HepG2 (cell line): ENCODE results near the gene OTUB2. TPM values are rescaled to one million over a fixed set of nuclear protein-coding genes. Genes with fewer than 3 reads are reported as not detected.

Experiments
- ATAC-seq: fragments of 200-7000 bp; cut with Tn5 transposase; 3 replicates; pipeline ENCODE4 v1.9.1; 2020; ENCODE audit warnings: mild to moderate bottlenecking, moderate library complexity
- BruUV-seq: library from RNA; stranded (reverse); fragments of 400-500 nt; replicated peaks from 2 replicates; lab custom pipeline; 2021; lab: Mats Ljungman, UMichigan
- CTCF ChIA-PET: fragments of 300-600 bp; formaldehyde crosslinking; extraction: SDS; loops from one replicate; lab custom pipeline; 2021; ENCODE audit warnings: low total read pairs, inconsistent platforms, low intra/inter-chr PET ratio; lab: Yijun Ruan, JAX
- POLR2A ChIA-PET: fragments of 350-600 bp; sonication (Branson Sonifier 250); formaldehyde crosslinking; loops from one replicate; lab custom pipeline; 2020; ENCODE audit warnings: antibody characterized with exemption, inconsistent platforms; lab: Yijun Ruan, JAX
- DNase-seq: peaks from one replicate; pipeline ENCODE4 v3.0.0-alpha.2; 2015; ENCODE audit warnings: low spot score
- FAIRE-seq: peaks from 3 replicates; lab custom pipeline; 2011; peaks lifted over from hg19 to GRCh38; lab: Jason Lieb, UNC
- H2AFZ ChIP-seq: one replicate; pipeline ENCODE4 v1.6.1; 2011; ENCODE audit warnings: low read length, inconsistent platforms
- H3K27ac ChIP-seq: fragments of 300-600 bp; 3 replicates; pipeline ENCODE4 v1.8.0; 2011; ENCODE audit warnings: mixed run types, mild to moderate bottlenecking, mixed read lengths, low read length, inconsistent platforms; ENCODE audit not compliant: insufficient read depth; ENCODE audit errors: extremely low read length
- H3K27me3 ChIP-seq, 2 experiments: fragments of 200-600 bp in 1 of 2; 2 replicates in 1 of 2; 3 replicates in 1 of 2; pipeline versions ENCODE4 v1.6.0 to v1.8.0; 2011; ENCODE audit warnings: low read length in 2 of 2, mild to moderate bottlenecking in 2 of 2, moderate library complexity in 2 of 2, inconsistent platforms in 1 of 2; ENCODE audit not compliant: insufficient read depth in 2 of 2, control insufficient read depth in 1 of 2
- H3K36me3 ChIP-seq, 2 experiments: fragments of 200-600 bp in 1 of 2; replicated peaks in 1 of 2; 2 replicates in 1 of 2; 3 replicates in 1 of 2; pipeline versions ENCODE4 v1.5.1 to v1.8.0; 2011; ENCODE audit warnings: low read length in 2 of 2, inconsistent platforms in 1 of 2; ENCODE audit not compliant: insufficient read depth in 2 of 2, control insufficient read depth in 1 of 2
- H3K4me1 ChIP-seq: 2 replicates; pipeline ENCODE4 v1.5.1; 2012; ENCODE audit warnings: low read length, inconsistent platforms; ENCODE audit not compliant: insufficient read depth
- H3K4me2 ChIP-seq: 2 replicates; pipeline ENCODE4 v1.6.0; 2011; ENCODE audit warnings: low read depth, low read length, inconsistent platforms
- H3K4me3 ChIP-seq, 3 experiments: fragments of 200-600 bp in 1 of 3; sonication (generic), shearing (Covaris generic) in 1 of 3; replicated peaks in 1 of 3; 2 replicates each; pipeline ENCODE4 v1.5.1; 2011 to 2016; ENCODE audit warnings: low read length in 3 of 3, inconsistent platforms in 2 of 3, low read depth in 2 of 3, mild to moderate bottlenecking in 2 of 3, control low read depth in 1 of 3, mixed read lengths in 1 of 3; ENCODE audit not compliant: insufficient read depth in 1 of 3
- H3K79me2 ChIP-seq: one replicate; pipeline ENCODE4 v1.6.1; 2011; ENCODE audit warnings: low read length, inconsistent platforms; ENCODE audit not compliant: insufficient read depth
- H3K9ac ChIP-seq: 2 replicates; pipeline ENCODE4 v1.6.0; 2011; ENCODE audit warnings: mild to moderate bottlenecking, low read depth, low read length, inconsistent platforms; ENCODE audit not compliant: insufficient read depth
- H3K9me3 ChIP-seq: 2 replicates; pipeline ENCODE4 v1.5.1; 2012; ENCODE audit warnings: mild to moderate bottlenecking, low read length
- H4K20me1 ChIP-seq: 2 replicates; pipeline ENCODE4 v1.6.0; 2011; ENCODE audit warnings: inconsistent platforms, mild to moderate bottlenecking, low read length, moderate library complexity; ENCODE audit not compliant: insufficient read depth
- ARNT ChIP-seq: fragments of 450-650 bp; IDR thresholded peaks from 2 replicates; pipeline ENCODE4 v1.6.1; 2017
- ATF7 ChIP-seq, 2 experiments: fragments of 450-650 bp in 1 of 2; sonication (generic) in 1 of 2; formaldehyde crosslinking in 1 of 2; IDR thresholded peaks; 2 replicates each; pipeline versions ENCODE4 v1.4.0 to v1.6.1; 2016 to 2020; ENCODE audit warnings: antibody characterized with exemption in 1 of 2, mild to moderate bottlenecking in 1 of 2, missing genetic modification reagents in 1 of 2
- ELF1 ChIP-seq: sonication (generic); formaldehyde crosslinking; IDR thresholded peaks from 2 replicates; pipeline ENCODE4 v1.4.0; 2020; ENCODE audit warnings: missing genetic modification reagents
- FOXO1 ChIP-seq: sonication (generic); formaldehyde crosslinking; IDR thresholded peaks from 2 replicates; pipeline ENCODE4 v1.4.0; 2020; ENCODE audit warnings: missing genetic modification reagents
- HDAC1 ChIP-seq: sonication (generic); formaldehyde crosslinking; IDR thresholded peaks from 2 replicates; pipeline ENCODE4 v1.5.1; 2020; ENCODE audit warnings: mild to moderate bottlenecking, missing genetic modification reagents
- HDAC2 ChIP-seq: sonication (generic); formaldehyde crosslinking; IDR thresholded peaks from 2 replicates; pipeline ENCODE4 v1.4.0; 2020; ENCODE audit warnings: missing genetic modification reagents
- HOXA7 ChIP-seq: sonication (generic); formaldehyde crosslinking; IDR thresholded peaks from 2 replicates; pipeline ENCODE4 v1.8.1; 2022; ENCODE audit warnings: mild to moderate bottlenecking, missing genetic modification reagents, moderate library complexity
- MTA1 ChIP-seq: sonication (generic); formaldehyde crosslinking; IDR thresholded peaks from 2 replicates; pipeline ENCODE4 v1.4.0; 2020; ENCODE audit warnings: missing genetic modification reagents, mild to moderate bottlenecking, borderline replicate concordance
- NR2F6 ChIP-seq, 2 experiments: IDR thresholded peaks; 2 replicates each; pipeline ENCODE4 v1.6.1; 2016; ENCODE audit warnings: antibody characterized with exemption in 1 of 2, mild to moderate bottlenecking in 1 of 2
- PPARG ChIP-seq: conservative IDR thresholded peaks from 2 replicates; pipeline ENCODE4 v1.6.1; 2016; ENCODE audit warnings: missing biosample characterization, missing genetic modification reagents
- RARA ChIP-seq: IDR thresholded peaks from 2 replicates; pipeline ENCODE4 v1.6.1; 2016; ENCODE audit warnings: missing genetic modification reagents, missing compliant biosample characterization
- SOX6 ChIP-seq, 2 experiments: fragments of 450-650 bp in 1 of 2; sonication (generic) in 1 of 2; formaldehyde crosslinking in 1 of 2; IDR thresholded peaks; 2 replicates each; pipeline versions ENCODE4 v1.4.0 to v1.6.1; 2017 to 2020; ENCODE audit warnings: antibody characterized with exemption in 1 of 2, mild to moderate bottlenecking in 1 of 2, missing genetic modification reagents in 1 of 2
- SP1 ChIP-seq, 2 experiments: fragments of 450-650 bp in 1 of 2; sonication (generic) in 1 of 2; formaldehyde crosslinking in 1 of 2; IDR thresholded peaks; 2 replicates each; pipeline versions ENCODE4 v1.4.0 to v1.6.1; 2016 to 2020; ENCODE audit warnings: missing genetic modification reagents in 1 of 2
- STAT5B ChIP-seq: sonication (generic); formaldehyde crosslinking; IDR thresholded peaks from 2 replicates; pipeline ENCODE4 v1.4.0; 2020; ENCODE audit warnings: missing genetic modification reagents
- TARDBP ChIP-seq: sonication (generic); formaldehyde crosslinking; IDR thresholded peaks from 2 replicates; pipeline ENCODE4 v1.8.0; 2022; ENCODE audit warnings: mild to moderate bottlenecking, missing genetic modification reagents
- ZNF234 ChIP-seq: sonication (generic); formaldehyde crosslinking; conservative IDR thresholded peaks from 2 replicates; pipeline ENCODE4 v1.5.1; 2020; ENCODE audit warnings: mild to moderate bottlenecking, missing genetic modification reagents
- ZNF563 ChIP-seq: sonication (generic); formaldehyde crosslinking; IDR thresholded peaks from 2 replicates; pipeline ENCODE4 v1.8.0; 2022; ENCODE audit warnings: mild to moderate bottlenecking, moderate library complexity, missing genetic modification reagents
- WGBS: methylation state at CpG from one replicate; pipeline ENCODE4 v1.1.6; 2017; ENCODE audit warnings: low lambda C conversion rate; 5-methylcytosine and 5-hydroxymethylcytosine counted together
- in situ Hi-C: cut with HindIII; loops from 2 replicates; pipeline ENCODE4 v1.10.0; 2017; ENCODE audit warnings: low pct_unique_long_range_greater_than_20kb; ENCODE audit not compliant: extremely low pct_ligation_motif_present
- intact Hi-C: fragments of 100-400 bp; cut with micrococcal nuclease; formaldehyde crosslinking; loops from one replicate; pipeline ENCODE4 v1.10.0; 2022; ENCODE audit not compliant: unreplicated experiment
- polyA plus RNA-seq, 8 experiments: library from polyadenylated mRNA; depleted of rRNA in 3 of 8; stranded (reverse) in 7 of 8; unstranded in 1 of 8; fragments of >200 nt; fragmentation: Illumina TruSeq in 4 of 8; extraction: Trizol in 4 of 8; gene quantifications; 2 replicates each; pipeline versions ENCODE4 v1.2.1 to v1.2.3, GENCODE V29; 2011 to 2016; ENCODE audit warnings: low read depth in 4 of 8, missing spikeins in 1 of 8, mixed read lengths in 1 of 8; ENCODE audit not compliant: insufficient read depth in 1 of 8
- total RNA-seq, 5 experiments: library from RNA; depleted of rRNA; stranded (reverse); fragments of >200 nt; fragmentation: Illumina TruSeq; extraction: Trizol; gene quantifications; 2 replicates each; pipeline ENCODE4 v1.2.3, GENCODE V29; 2016; ENCODE audit warnings: low read depth in 1 of 5
- TF ChIP-seq, protein P1 (sequence below): sonication (generic); formaldehyde crosslinking; IDR thresholded peaks from 2 replicates; pipeline ENCODE4 v1.4.0; 2020; ENCODE audit warnings: missing genetic modification reagents, borderline replicate concordance
- TF ChIP-seq, protein P2 (sequence below): sonication (generic); formaldehyde crosslinking; IDR thresholded peaks from 2 replicates; pipeline ENCODE4 v1.4.0; 2020; ENCODE audit warnings: missing genetic modification reagents
- TF ChIP-seq, protein P3 (sequence below): sonication (generic); formaldehyde crosslinking; IDR thresholded peaks from 2 replicates; pipeline ENCODE4 v1.5.1; 2020; ENCODE audit warnings: missing genetic modification reagents, mild to moderate bottlenecking, borderline replicate concordance

OTUB2 gene
- total and polyA plus RNA-seq, 2 of the 13 experiments (the other 11 are each of a cell fraction or from before 2014, with no cell fraction given), result 2.2 to 2.4 TPM

- H3K9ac ChIP-seq, result peak overlapping the region; percentile 60
- H3K36me3 ChIP-seq, result peaks cover 23 to 64% of the 10 kb centered on the region in 2 experiments
- WGBS, result 35% methylated on average over 4 of the region's 5 CpGs
- no TSS peak for BruUV-seq
- DNase-seq (no peak), ATAC-seq (peak; percentile 58), FAIRE-seq (no peak)
- H2AFZ ChIP-seq, result no peak overlapping the region
- H3K79me2 ChIP-seq, result peaks cover 46% of the 10 kb centered on the region
- H4K20me1 ChIP-seq, result no peaks in the 10 kb centered on the region
- ChIA-PET POLR2A (no interaction called here), CTCF (no interaction called here)
- H3K4me1 ChIP-seq, result peaks cover 49% of the 10 kb centered on the region
- H3K9me3 ChIP-seq, result no peaks in the 10 kb centered on the region
- in situ Hi-C loops (loop anchor here (10.0 kb wide), 1 partner anchor 245 kb away; no protein-coding TSS in a partner anchor), intact Hi-C loops (no loop called here)
- H3K27ac ChIP-seq, result peak overlapping the region; percentile 92
- H3K4me2 ChIP-seq, result peak overlapping the region; percentile 65
- no peaks in the 10 kb centered on the region for H3K27me3 ChIP-seq
- H3K4me3 ChIP-seq, result no peak overlapping the region
- TF ChIP-seq ZNF563 (CRISPR knock-in tag) (no peak), STAT5B (CRISPR knock-in tag) (no peak), TARDBP (0 out of 2 replicates have a peak, but pooled peaks have one; percentile 37), SP1 (IDR thresholded peaks at IDR 0.05) (no peak), SP1 (CRISPR knock-in tag; IDR thresholded peaks at IDR 0.05) (no peak), HDAC2 (peak; percentile 61; the same call in 1 of the 2 replicates), NR2F6 (IDR thresholded peaks at IDR 0.05) (peak; percentile 79), NR2F6 (CRISPR knock-in tag; IDR thresholded peaks at IDR 0.05) (peak; percentile 89), FOXO1 (no peak), HDAC1 (CRISPR knock-in tag) (no peak), ARNT (no peak), ELF1 (CRISPR knock-in tag) (peak; percentile 31; the same call in 1 of the 2 replicates), ATF7 (IDR thresholded peaks at IDR 0.05) (no peak), ATF7 (CRISPR knock-in tag; IDR thresholded peaks at IDR 0.05) (0 out of 2 replicates have a peak, but pooled peaks have one; percentile 14), PPARG (no peak), ZNF234 (no peak), SOX6 (IDR thresholded peaks at IDR 0.05) (no peak), SOX6 (CRISPR knock-in tag; IDR thresholded peaks at IDR 0.05) (peak; percentile 39), MTA1 (CRISPR knock-in tag) (no peak), RARA (peak; percentile 72), HOXA7 (no peak)
- TF ChIP-seq, protein P1, sequence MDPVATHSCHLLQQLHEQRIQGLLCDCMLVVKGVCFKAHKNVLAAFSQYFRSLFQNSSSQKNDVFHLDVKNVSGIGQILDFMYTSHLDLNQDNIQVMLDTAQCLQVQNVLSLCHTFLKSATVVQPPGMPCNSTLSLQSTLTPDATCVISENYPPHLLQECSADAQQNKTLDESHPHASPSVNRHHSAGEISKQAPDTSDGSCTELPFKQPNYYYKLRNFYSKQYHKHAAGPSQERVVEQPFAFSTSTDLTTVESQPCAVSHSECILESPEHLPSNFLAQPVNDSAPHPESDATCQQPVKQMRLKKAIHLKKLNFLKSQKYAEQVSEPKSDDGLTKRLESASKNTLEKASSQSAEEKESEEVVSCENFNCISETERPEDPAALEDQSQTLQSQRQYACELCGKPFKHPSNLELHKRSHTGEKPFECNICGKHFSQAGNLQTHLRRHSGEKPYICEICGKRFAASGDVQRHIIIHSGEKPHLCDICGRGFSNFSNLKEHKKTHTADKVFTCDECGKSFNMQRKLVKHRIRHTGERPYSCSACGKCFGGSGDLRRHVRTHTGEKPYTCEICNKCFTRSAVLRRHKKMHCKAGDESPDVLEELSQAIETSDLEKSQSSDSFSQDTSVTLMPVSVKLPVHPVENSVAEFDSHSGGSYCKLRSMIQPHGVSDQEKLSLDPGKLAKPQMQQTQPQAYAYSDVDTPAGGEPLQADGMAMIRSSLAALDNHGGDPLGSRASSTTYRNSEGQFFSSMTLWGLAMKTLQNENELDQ, result no peak
- TF ChIP-seq, protein P2, sequence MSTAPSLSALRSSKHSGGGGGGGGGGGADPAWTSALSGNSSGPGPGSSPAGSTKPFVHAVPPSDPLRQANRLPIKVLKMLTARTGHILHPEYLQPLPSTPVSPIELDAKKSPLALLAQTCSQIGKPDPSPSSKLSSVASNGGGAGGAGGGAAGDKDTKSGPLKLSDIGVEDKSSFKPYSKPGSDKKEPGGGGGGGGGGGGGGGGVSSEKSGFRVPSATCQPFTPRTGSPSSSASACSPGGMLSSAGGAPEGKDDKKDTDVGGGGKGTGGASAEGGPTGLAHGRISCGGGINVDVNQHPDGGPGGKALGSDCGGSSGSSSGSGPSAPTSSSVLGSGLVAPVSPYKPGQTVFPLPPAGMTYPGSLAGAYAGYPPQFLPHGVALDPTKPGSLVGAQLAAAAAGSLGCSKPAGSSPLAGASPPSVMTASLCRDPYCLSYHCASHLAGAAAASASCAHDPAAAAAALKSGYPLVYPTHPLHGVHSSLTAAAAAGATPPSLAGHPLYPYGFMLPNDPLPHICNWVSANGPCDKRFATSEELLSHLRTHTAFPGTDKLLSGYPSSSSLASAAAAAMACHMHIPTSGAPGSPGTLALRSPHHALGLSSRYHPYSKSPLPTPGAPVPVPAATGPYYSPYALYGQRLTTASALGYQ (CRISPR knock-in tag), result no peak
- TF ChIP-seq, protein P3, sequence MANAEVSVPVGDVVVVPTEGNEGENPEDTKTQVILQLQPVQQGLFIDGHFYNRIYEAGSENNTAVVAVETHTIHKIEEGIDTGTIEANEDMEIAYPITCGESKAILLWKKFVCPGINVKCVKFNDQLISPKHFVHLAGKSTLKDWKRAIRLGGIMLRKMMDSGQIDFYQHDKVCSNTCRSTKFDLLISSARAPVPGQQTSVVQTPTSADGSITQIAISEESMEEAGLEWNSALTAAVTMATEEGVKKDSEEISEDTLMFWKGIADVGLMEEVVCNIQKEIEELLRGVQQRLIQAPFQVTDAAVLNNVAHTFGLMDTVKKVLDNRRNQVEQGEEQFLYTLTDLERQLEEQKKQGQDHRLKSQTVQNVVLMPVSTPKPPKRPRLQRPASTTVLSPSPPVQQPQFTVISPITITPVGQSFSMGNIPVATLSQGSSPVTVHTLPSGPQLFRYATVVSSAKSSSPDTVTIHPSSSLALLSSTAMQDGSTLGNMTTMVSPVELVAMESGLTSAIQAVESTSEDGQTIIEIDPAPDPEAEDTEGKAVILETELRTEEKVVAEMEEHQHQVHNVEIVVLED (CRISPR knock-in tag), result no peak; the same call in 1 of the 2 replicates
These were observed 33.9 kb downstream of the OTUB2 start for GRCh38 chr14:94059998-94060397.
